ENCODE measurements around the gene SOX5. TPM values are rescaled to one million over a fixed set of nuclear protein-coding genes. Genes with fewer than 3 reads are reported as not detected.

SOX5 gene
- polyA plus RNA-seq, 1 experiment, result 0.13 TPM

DNA sequence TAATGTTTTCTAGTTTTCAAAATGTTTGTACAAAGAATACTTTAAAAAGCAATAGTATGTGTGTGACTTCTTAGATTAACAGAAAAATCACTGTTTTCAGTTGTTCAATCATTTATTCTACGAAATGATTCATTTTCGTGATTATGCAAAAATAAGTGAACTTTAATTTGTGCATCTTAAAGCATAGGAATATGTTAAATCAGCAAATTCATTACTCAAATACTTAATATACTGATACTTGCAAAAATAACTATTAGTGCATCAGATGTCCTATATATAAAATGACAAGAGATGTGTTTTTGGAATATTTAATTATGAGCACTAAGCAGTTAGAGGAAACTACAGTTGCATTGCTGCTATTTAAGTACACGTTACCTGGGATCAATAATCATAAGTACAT, 11.0 kb downstream of the SOX5 start:
- Histone ChIP-seq H3K4me3 (ENCODE audit: low read depth, low read length) (no peak overlapping the region), H3K27me3 (ENCODE audit: control insufficient read depth, insufficient read depth, low read length) (no peaks in the 10 kb centered on the region), H3K36me3 (ENCODE audit: control insufficient read depth, insufficient read depth, low read length) (no peaks in the 10 kb centered on the region)
- TF ChIP-seq, protein P1, sequence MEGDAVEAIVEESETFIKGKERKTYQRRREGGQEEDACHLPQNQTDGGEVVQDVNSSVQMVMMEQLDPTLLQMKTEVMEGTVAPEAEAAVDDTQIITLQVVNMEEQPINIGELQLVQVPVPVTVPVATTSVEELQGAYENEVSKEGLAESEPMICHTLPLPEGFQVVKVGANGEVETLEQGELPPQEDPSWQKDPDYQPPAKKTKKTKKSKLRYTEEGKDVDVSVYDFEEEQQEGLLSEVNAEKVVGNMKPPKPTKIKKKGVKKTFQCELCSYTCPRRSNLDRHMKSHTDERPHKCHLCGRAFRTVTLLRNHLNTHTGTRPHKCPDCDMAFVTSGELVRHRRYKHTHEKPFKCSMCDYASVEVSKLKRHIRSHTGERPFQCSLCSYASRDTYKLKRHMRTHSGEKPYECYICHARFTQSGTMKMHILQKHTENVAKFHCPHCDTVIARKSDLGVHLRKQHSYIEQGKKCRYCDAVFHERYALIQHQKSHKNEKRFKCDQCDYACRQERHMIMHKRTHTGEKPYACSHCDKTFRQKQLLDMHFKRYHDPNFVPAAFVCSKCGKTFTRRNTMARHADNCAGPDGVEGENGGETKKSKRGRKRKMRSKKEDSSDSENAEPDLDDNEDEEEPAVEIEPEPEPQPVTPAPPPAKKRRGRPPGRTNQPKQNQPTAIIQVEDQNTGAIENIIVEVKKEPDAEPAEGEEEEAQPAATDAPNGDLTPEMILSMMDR (IDR thresholded peaks at IDR 0.05; ENCODE audit: insufficient read depth, low read depth, low read length), result no peak
- CTCF ChIA-PET, result no interaction called here
- no peak for DNase-seq (ENCODE audit: low read depth)
- POLR2A ChIA-PET, result no interaction called here

DNA sequence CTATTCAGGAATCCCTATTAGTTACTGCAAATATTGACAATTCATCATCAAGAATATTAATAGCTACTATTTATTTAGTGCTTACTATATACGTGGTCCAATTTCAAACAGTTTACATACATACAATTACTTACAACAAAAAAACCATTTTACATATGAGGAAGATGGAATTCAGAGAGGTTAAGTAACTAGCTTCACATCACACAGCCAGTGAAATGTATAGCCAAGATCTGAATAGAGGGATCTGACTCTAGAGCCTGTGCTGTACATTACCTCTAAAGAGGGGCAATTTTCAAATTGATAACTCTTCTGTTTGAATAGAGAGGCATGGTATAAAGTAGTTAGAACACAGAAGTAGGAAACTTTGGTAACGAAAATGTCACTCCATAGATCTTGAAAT, 18.3 kb downstream of the SOX5 start:
- H3K4me3 ChIP-seq (ENCODE audit: low read depth, low read length), result no peak overlapping the region
- no peak for DNase-seq (ENCODE audit: low read depth)
- TF ChIP-seq, protein P1 (IDR thresholded peaks at IDR 0.05; ENCODE audit: insufficient read depth, low read depth, low read length), result no peak
- CTCF ChIA-PET, result no interaction called here
- no peaks in the 10 kb centered on the region for H3K27me3 ChIP-seq (ENCODE audit: control insufficient read depth, insufficient read depth, low read length)
- no peaks in the 10 kb centered on the region for H3K36me3 ChIP-seq (ENCODE audit: control insufficient read depth, insufficient read depth, low read length)
- POLR2A ChIA-PET, result no interaction called here

- no peak overlapping the region for H3K4me3 ChIP-seq (ENCODE audit: low read depth, low read length)
- TF ChIP-seq, protein P1 (IDR thresholded peaks at IDR 0.05; ENCODE audit: insufficient read depth, low read depth, low read length), result no peak
- ChIA-PET POLR2A (no interaction called here), CTCF (no interaction called here)
- H3K36me3 ChIP-seq (ENCODE audit: control insufficient read depth, insufficient read depth, low read length), result no peaks in the 10 kb centered on the region
- DNase-seq (ENCODE audit: low read depth), result no peak
- H3K27me3 ChIP-seq (ENCODE audit: control insufficient read depth, insufficient read depth, low read length), result no peaks in the 10 kb centered on the region
Observed at GRCh38 chr12:23930599-23930998, 18.9 kb downstream of the SOX5 start.

DNA sequence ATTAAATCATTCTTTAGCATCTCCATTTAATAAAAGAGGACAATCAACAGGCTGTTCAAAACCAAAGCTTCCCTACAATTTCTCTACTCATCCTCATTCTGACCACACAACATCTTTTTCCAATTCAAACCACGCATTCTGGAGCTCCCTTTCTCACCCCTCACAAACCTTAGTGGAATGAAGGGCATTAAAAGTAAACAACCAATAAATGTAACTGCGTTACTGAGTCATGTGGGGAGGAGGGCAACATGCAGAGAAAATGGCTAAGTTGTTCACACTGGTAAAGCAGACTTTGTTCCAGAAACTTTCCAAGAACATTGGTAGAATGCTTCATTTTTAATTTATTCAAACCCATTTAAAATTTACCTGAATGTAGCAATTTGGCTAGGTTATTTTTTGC, 19.6 kb downstream of the SOX5 start:
- ChIA-PET CTCF (no interaction called here), POLR2A (no interaction called here)
- no peak for DNase-seq (ENCODE audit: low read depth)
- TF ChIP-seq, protein P1 (IDR thresholded peaks at IDR 0.05; ENCODE audit: insufficient read depth, low read depth, low read length), result no peak
- Histone ChIP-seq H3K4me3 (ENCODE audit: low read depth, low read length) (no peak overlapping the region), H3K36me3 (ENCODE audit: control insufficient read depth, insufficient read depth, low read length) (no peaks in the 10 kb centered on the region), H3K27me3 (ENCODE audit: control insufficient read depth, insufficient read depth, low read length) (no peaks in the 10 kb centered on the region)

- Histone ChIP-seq H3K4me3 (ENCODE audit: low read depth, low read length) (no peak overlapping the region), H3K27me3 (ENCODE audit: control insufficient read depth, insufficient read depth, low read length) (no peaks in the 10 kb centered on the region), H3K36me3 (ENCODE audit: control insufficient read depth, insufficient read depth, low read length) (no peaks in the 10 kb centered on the region)
- CTCF ChIA-PET, result no interaction called here
- TF ChIP-seq, protein P1 (IDR thresholded peaks at IDR 0.05; ENCODE audit: insufficient read depth, low read depth, low read length), result no peak
- no peak for DNase-seq (ENCODE audit: low read depth)
- POLR2A ChIA-PET, result no interaction called here
Observed at GRCh38 chr12:23927907-23928306, 21.6 kb downstream of the SOX5 start.

Data from BJ (cell line).